ENCODE measurements around the gene SLC39A11. TPM values are rescaled to one million over a fixed set of nuclear protein-coding genes. Genes with fewer than 3 reads are reported as not detected.

SLC39A11 gene
- total RNA-seq, 1 experiment from 2014 or later, result 18.6 TPM

GRCh38 chr17:73139296-73139695 is 46.8 kb upstream of the SLC39A11 start:
- TF ChIP-seq CTCF (conservative IDR thresholded peaks at IDR 0.05; ENCODE audit: low read depth, low read length), result no peak
- TF ChIP-seq EZH2 (IDR thresholded peaks at IDR 0.05; ENCODE audit: borderline replicate concordance, low read depth, low read length, poor library complexity, severe bottlenecking), result no peak
- Histone ChIP-seq H3K36me3 (ENCODE audit: insufficient read depth, low read length, poor library complexity, severe bottlenecking) (no peaks in the 10 kb centered on the region), H3K9me3 (ENCODE audit: low read depth, low read length, poor library complexity, severe bottlenecking) (no peaks in the 10 kb centered on the region), H3K27me3 (replicated peaks; ENCODE audit: insufficient read depth, low read depth, low read length, poor library complexity) (no peaks in the 10 kb centered on the region), H3K27ac (ENCODE audit: low read depth, low read length, poor library complexity, severe bottlenecking) (no peak overlapping the region), H3K4me3 (ENCODE audit: low read depth, low read length, poor library complexity, severe bottlenecking) (no peak overlapping the region), H3K4me1 (ENCODE audit: insufficient read depth, low read length, poor library complexity, severe bottlenecking) (no peaks in the 10 kb centered on the region)
- BruUV-seq (replicated peaks), result no TSS peak
- ChIA-PET POLR2A (ENCODE audit: low non-redundant PET) (no interaction called here), CTCF (no interaction called here)
- intact Hi-C loops (cut with micrococcal nuclease; ENCODE audit: unreplicated experiment), result no loop called here
- no peak for DNase-seq (ENCODE audit: low spot score)

- BruUV-seq (replicated peaks), result no TSS peak
- TF ChIP-seq EZH2 (IDR thresholded peaks at IDR 0.05; ENCODE audit: borderline replicate concordance, low read depth, low read length, poor library complexity, severe bottlenecking) (no peak), CTCF (conservative IDR thresholded peaks at IDR 0.05; ENCODE audit: low read depth, low read length) (no peak)
- POLR2A ChIA-PET (ENCODE audit: low non-redundant PET), result no interaction called here
- H3K4me3 ChIP-seq (ENCODE audit: low read depth, low read length, poor library complexity, severe bottlenecking), result no peak overlapping the region
- H3K27ac ChIP-seq (ENCODE audit: low read depth, low read length, poor library complexity, severe bottlenecking), result no peak overlapping the region
- CTCF ChIA-PET, result no interaction called here
- DNase-seq (ENCODE audit: low spot score), result no peak
- H3K4me1 ChIP-seq (ENCODE audit: insufficient read depth, low read length, poor library complexity, severe bottlenecking), result no peaks in the 10 kb centered on the region
- no peaks in the 10 kb centered on the region for H3K9me3 ChIP-seq (ENCODE audit: low read depth, low read length, poor library complexity, severe bottlenecking)
- no peaks in the 10 kb centered on the region for H3K36me3 ChIP-seq (ENCODE audit: insufficient read depth, low read length, poor library complexity, severe bottlenecking)
- H3K27me3 ChIP-seq (replicated peaks; ENCODE audit: insufficient read depth, low read depth, low read length, poor library complexity), result no peaks in the 10 kb centered on the region
- intact Hi-C loops (cut with micrococcal nuclease; ENCODE audit: unreplicated experiment), result no loop called here
These were observed 46.2 kb upstream of the SLC39A11 start for GRCh38 chr17:73138541-73139138.

- intact Hi-C loops (cut with micrococcal nuclease; ENCODE audit: unreplicated experiment), result no loop called here
- Histone ChIP-seq H3K27me3 (replicated peaks; ENCODE audit: insufficient read depth, low read depth, low read length, poor library complexity) (no peaks in the 10 kb centered on the region), H3K4me3 (ENCODE audit: low read depth, low read length, poor library complexity, severe bottlenecking) (no peak overlapping the region), H3K9me3 (ENCODE audit: low read depth, low read length, poor library complexity, severe bottlenecking) (no peaks in the 10 kb centered on the region), H3K36me3 (ENCODE audit: insufficient read depth, low read length, poor library complexity, severe bottlenecking) (no peaks in the 10 kb centered on the region), H3K4me1 (ENCODE audit: insufficient read depth, low read length, poor library complexity, severe bottlenecking) (no peaks in the 10 kb centered on the region), H3K27ac (ENCODE audit: low read depth, low read length, poor library complexity, severe bottlenecking) (no peak overlapping the region)
- POLR2A ChIA-PET (ENCODE audit: low non-redundant PET), result no interaction called here
- no peak for TF ChIP-seq EZH2 (IDR thresholded peaks at IDR 0.05; ENCODE audit: borderline replicate concordance, low read depth, low read length, poor library complexity, severe bottlenecking)
- no peak for TF ChIP-seq CTCF (conservative IDR thresholded peaks at IDR 0.05; ENCODE audit: low read depth, low read length)
- CTCF ChIA-PET, result no interaction called here
- no peak for DNase-seq (ENCODE audit: low spot score)
- BruUV-seq (replicated peaks), result no TSS peak
These were observed 44.9 kb upstream of the SLC39A11 start for GRCh38 chr17:73137376-73137775.
